Measurements from ENCODE around the gene SLC15A1.

SLC15A1 gene

DNA sequence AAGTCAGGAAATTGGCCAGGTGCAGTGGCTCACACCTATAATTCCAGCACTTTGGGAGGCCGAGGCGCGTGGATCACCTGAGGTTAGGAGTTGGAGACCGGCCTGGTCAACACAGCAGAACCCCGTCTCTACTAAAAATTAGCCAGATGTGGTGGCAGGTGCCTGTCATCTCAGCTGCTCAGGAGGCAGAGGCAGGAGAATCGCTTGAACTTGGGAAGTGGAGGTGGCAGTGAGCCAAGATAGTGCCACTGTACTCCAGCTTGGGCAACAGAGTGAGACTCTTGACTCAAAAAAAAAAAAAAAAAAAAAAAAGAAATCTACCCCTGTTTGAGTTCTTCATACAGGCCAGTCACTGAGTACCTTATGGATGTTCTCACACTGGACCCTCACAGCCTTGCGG, 42.0 kb downstream of the SLC15A1 start:
- Histone ChIP-seq H3K9me3 (ENCODE audit: control insufficient read depth, low read length) (no peaks in the 10 kb centered on the region), H3K36me3 (ENCODE audit: control insufficient read depth, insufficient read depth, low read length) (no peaks in the 10 kb centered on the region), H3K4me1 (ENCODE audit: control insufficient read depth, insufficient read depth, low read length) (no peaks in the 10 kb centered on the region)

DNA sequence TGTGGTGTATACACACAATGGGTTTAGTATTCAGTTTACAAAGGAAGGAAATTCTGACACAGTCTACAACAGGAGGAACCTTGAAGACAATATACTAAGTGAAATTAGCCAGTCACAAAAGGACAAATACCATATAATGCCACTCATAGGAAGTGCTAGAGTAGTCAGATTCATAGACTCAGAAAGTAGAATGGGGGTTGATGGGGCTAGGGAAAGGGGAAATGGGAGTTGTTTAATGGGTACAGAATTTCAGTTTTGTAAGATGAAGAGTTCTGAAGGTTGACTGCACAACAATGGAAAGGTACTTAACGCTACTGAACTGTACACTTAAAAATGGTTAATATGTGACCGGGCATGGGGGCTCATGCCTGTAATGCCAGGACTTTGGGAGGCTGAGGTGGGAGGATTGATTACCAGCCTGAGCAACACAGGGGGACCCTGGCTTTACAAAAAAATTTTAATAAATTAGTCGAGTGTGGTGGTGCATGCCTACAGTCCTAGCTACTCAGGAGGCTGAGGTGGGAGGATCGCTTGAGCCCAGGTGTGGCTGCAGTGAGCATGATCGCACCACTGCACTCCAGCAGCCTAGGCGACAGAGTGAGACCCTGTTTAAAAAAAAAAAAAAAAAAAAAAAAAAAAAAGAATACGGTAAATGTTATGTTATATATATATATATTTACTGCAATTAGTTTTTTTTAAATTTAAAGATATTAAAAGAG, 45.0 kb downstream of the SLC15A1 start:
- no peaks in the 10 kb centered on the region for H3K36me3 ChIP-seq (ENCODE audit: control insufficient read depth, insufficient read depth, low read length)
- H3K4me3 ChIP-seq (ENCODE audit: low read length) = no peak overlapping the region
- H3K9ac ChIP-seq (ENCODE audit: low read length) = no peak overlapping the region
- H3K4me1 ChIP-seq (ENCODE audit: control insufficient read depth, insufficient read depth, low read length) = no peaks in the 10 kb centered on the region
- no peaks in the 10 kb centered on the region for H3K9me3 ChIP-seq (ENCODE audit: control insufficient read depth, low read length)
- no peaks in the 10 kb centered on the region for H3K27me3 ChIP-seq (ENCODE audit: control insufficient read depth, insufficient read depth, low read length)

More for the DNA sequence above, 42.0 kb downstream of the SLC15A1 start:
- no peaks in the 10 kb centered on the region for H3K27me3 ChIP-seq (ENCODE audit: control insufficient read depth, insufficient read depth, low read length)
- H3K4me3 ChIP-seq (ENCODE audit: low read length) = no peak overlapping the region
- no peak overlapping the region for H3K9ac ChIP-seq (ENCODE audit: low read length)

DNA sequence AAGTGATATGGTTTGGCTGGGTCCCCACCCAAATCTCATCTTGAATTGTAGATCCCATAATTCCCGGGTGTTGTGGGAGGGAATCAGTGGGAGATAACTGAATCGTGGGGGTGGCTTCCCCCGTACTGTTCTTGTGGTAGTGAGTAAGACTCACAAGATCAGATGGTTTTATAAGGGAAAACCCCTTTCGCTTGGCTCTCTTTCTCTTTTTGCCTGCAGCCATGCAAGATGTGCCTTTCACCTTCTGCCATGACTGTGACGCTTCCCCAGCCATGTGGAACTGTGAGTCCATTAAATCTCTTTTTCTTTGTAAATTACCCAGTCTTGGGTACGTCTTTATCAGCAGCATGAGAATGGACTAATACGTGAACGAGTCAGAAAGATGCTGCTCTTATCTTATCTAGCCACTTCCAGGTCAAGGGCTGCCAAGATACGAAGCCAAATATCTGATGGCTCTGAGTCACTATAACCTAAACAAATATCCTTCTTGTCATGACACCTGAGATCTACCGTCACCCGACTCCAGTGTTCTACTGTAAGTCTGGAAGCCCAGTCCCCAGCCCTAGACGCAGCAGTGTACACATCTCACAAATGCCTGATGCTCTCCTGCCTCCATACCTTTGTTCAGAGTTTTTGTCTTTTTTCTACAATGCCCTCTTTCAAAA, 45.9 kb downstream of the SLC15A1 start:
- Histone ChIP-seq H3K9ac (ENCODE audit: low read length) (no peak overlapping the region), H3K4me1 (ENCODE audit: control insufficient read depth, insufficient read depth, low read length) (no peaks in the 10 kb centered on the region), H3K4me3 (ENCODE audit: low read length) (no peak overlapping the region), H3K27me3 (ENCODE audit: control insufficient read depth, insufficient read depth, low read length) (no peaks in the 10 kb centered on the region), H3K9me3 (ENCODE audit: control insufficient read depth, low read length) (no peaks in the 10 kb centered on the region), H3K36me3 (ENCODE audit: control insufficient read depth, insufficient read depth, low read length) (no peaks in the 10 kb centered on the region)

DNA sequence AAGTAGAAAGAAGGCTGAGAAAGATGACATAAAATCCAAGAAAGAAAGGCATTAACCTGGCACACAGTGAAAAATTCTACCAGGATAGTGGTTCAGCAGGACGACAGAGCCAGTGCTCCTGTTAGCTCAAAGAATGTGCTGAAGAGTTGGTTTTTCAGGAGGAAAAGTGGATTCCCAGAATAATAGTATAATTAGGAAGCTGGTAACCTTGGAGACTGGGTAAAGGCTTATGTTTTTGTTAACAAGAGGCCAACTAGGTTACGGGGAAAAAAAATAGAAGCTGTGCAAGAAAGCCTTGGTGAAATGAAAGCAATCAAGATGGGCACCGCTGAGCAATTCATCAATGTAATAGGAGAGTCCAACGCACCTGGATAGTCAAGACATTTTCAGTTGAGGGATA, 54.7 kb downstream of the SLC15A1 start:
- no peak overlapping the region for H3K9ac ChIP-seq (ENCODE audit: low read length)
- H3K36me3 ChIP-seq (ENCODE audit: control insufficient read depth, insufficient read depth, low read length) = no peaks in the 10 kb centered on the region
- no peaks in the 10 kb centered on the region for H3K27me3 ChIP-seq (ENCODE audit: control insufficient read depth, insufficient read depth, low read length)
- H3K9me3 ChIP-seq (ENCODE audit: control insufficient read depth, low read length) = no peaks in the 10 kb centered on the region
- H3K4me1 ChIP-seq (ENCODE audit: control insufficient read depth, insufficient read depth, low read length) = no peaks in the 10 kb centered on the region
- no peak overlapping the region for H3K4me3 ChIP-seq (ENCODE audit: low read length)

DNA sequence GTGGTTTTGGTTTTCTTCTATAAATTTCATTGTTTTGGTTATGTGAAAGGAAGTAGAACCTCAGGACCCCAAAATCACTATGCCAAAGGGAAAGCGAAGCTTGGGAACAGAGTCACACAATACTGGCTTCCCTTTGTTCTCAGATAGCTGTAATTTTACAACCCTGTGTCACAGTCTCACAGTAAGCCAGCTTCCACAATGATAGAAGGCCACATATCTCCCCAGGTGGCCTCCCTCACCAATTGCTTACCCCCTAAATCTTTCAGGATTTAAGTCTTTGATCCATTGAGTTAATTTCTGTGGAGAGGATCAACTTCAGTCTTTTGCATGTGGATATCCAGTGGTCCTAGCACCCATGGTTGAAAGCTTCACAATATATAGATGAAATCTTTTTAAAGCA, 58.7 kb downstream of the SLC15A1 start:
- H3K27me3 ChIP-seq (ENCODE audit: control insufficient read depth, insufficient read depth, low read length) = no peaks in the 10 kb centered on the region
- no peak overlapping the region for H3K4me3 ChIP-seq (ENCODE audit: low read length)
- no peak overlapping the region for H3K9ac ChIP-seq (ENCODE audit: low read length)
- H3K36me3 ChIP-seq (ENCODE audit: control insufficient read depth, insufficient read depth, low read length) = no peaks in the 10 kb centered on the region
- no peaks in the 10 kb centered on the region for H3K9me3 ChIP-seq (ENCODE audit: control insufficient read depth, low read length)
- H3K4me1 ChIP-seq (ENCODE audit: control insufficient read depth, insufficient read depth, low read length) = no peaks in the 10 kb centered on the region

DNA sequence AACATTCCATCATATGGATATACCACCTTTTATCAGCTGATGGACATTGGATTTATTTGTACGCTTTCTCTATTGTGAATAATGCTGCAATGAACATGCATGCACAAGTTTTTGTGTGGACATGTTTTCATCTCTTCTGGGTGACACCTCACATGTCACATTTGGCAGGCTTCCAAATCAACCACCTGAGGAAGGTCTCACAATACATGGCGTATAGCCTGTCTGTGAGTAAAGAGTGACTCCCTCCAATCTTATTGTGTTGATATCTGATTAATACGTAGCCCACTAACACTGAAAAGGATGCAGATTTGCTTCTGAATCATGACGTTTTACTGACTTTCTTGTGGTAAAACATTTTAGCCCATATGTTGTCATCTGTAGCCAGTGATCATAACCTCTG, 61.1 kb downstream of the SLC15A1 start:
- H3K36me3 ChIP-seq (ENCODE audit: control insufficient read depth, insufficient read depth, low read length) = no peaks in the 10 kb centered on the region
- H3K9me3 ChIP-seq (ENCODE audit: control insufficient read depth, low read length) = no peaks in the 10 kb centered on the region

DNA sequence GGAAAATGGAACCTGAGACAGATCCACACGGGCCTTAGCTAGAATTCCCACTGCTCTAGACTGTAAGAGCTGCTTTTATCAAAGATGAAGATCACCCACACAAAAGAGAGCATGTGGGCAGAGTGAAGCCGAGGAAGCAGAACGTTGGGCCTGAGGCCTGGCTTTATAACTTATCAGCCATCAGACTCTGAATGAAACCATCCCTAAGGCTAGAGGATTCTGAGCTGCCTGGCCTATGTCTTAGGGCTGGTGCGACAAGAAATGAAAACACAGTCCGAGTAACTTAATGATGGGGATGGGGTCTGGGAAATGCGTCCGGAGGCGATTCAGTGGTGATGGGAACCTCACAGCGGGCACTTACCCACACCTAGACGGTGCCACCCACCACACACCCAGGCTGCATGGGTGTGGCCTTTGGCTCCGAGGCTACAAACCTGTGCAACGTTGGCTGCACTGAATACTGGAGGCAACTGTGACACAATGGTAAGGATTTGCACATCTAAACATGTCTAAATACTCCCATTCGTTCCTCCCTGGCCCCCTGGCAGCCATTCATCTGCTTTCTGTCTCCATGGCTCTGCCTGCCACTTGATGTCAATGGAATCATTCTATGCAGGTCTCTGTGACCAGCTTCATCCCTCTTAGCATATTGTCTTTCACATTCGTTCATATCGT, 62.0 kb downstream of the SLC15A1 start:
- no peak overlapping the region for H3K4me3 ChIP-seq (ENCODE audit: low read length)
- H3K36me3 ChIP-seq (ENCODE audit: control insufficient read depth, insufficient read depth, low read length) = no peaks in the 10 kb centered on the region
- H3K9me3 ChIP-seq (ENCODE audit: control insufficient read depth, low read length) = no peaks in the 10 kb centered on the region
- no peak overlapping the region for H3K9ac ChIP-seq (ENCODE audit: low read length)
- H3K4me1 ChIP-seq (ENCODE audit: control insufficient read depth, insufficient read depth, low read length) = no peaks in the 10 kb centered on the region
- no peaks in the 10 kb centered on the region for H3K27me3 ChIP-seq (ENCODE audit: control insufficient read depth, insufficient read depth, low read length)

More for the DNA sequence above, 61.1 kb downstream of the SLC15A1 start:
- Histone ChIP-seq H3K4me3 (ENCODE audit: low read length) (no peak overlapping the region), H3K4me1 (ENCODE audit: control insufficient read depth, insufficient read depth, low read length) (no peaks in the 10 kb centered on the region), H3K9ac (ENCODE audit: low read length) (no peak overlapping the region), H3K27me3 (ENCODE audit: control insufficient read depth, insufficient read depth, low read length) (no peaks in the 10 kb centered on the region)

DNA sequence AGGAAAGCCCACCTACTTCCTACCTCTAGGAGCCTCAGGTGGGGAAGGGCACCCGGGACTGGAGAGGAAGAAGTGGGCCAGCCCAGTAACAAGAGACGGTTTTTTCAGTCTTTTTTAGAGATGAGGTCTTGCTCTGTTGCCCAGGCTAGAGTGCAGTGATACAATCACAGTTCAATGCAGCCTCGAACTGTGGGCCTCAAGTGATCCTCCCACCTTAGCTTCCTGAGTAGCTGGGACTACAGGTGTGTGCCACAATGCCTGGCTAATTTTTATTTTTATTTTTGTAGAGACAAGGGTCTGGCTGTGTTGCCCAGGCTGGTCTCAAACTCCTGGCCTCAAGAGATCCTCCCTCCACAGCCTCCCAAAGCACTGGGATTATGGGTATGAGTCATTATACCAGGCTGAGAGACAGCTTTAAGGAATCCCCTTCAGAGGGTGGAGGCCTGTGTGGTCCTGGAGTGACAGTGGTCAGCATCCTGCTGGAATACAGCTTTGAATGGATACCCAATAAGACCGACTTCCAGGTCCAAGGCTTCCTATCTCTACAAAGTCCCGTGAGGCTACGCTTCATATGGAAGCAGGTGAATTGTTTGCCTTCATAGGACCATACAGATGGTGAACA, 63.0 kb downstream of the SLC15A1 start:
- Histone ChIP-seq H3K9me3 (ENCODE audit: control insufficient read depth, low read length) (no peaks in the 10 kb centered on the region), H3K4me3 (ENCODE audit: low read length) (no peak overlapping the region), H3K27me3 (ENCODE audit: control insufficient read depth, insufficient read depth, low read length) (no peaks in the 10 kb centered on the region), H3K36me3 (ENCODE audit: control insufficient read depth, insufficient read depth, low read length) (no peaks in the 10 kb centered on the region), H3K4me1 (ENCODE audit: control insufficient read depth, insufficient read depth, low read length) (no peaks in the 10 kb centered on the region), H3K9ac (ENCODE audit: low read length) (no peak overlapping the region)

DNA sequence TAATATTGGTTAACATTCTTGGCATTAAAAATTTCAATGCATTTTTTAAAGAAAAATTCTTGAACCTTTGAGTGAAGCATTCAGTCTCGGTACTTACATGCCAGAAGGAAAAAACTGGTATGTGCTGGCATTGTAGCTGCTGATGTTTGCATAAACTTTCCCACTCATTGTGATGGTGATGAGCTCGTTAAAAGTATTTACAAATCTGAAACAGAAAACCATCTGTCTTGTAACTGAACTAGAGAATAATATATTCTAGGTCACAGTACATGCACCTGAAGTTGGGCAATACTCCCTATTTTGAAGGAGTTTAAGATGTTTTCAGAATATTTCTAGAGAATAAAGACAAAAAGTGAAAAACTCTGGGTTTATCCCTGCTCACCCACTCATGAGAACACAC, 64.1 kb downstream of the SLC15A1 start:
- Histone ChIP-seq H3K4me3 (ENCODE audit: low read length) (no peak overlapping the region), H3K36me3 (ENCODE audit: control insufficient read depth, insufficient read depth, low read length) (no peaks in the 10 kb centered on the region), H3K9me3 (ENCODE audit: control insufficient read depth, low read length) (no peaks in the 10 kb centered on the region), H3K4me1 (ENCODE audit: control insufficient read depth, insufficient read depth, low read length) (no peaks in the 10 kb centered on the region), H3K27me3 (ENCODE audit: control insufficient read depth, insufficient read depth, low read length) (no peaks in the 10 kb centered on the region), H3K9ac (ENCODE audit: low read length) (no peak overlapping the region)

DNA sequence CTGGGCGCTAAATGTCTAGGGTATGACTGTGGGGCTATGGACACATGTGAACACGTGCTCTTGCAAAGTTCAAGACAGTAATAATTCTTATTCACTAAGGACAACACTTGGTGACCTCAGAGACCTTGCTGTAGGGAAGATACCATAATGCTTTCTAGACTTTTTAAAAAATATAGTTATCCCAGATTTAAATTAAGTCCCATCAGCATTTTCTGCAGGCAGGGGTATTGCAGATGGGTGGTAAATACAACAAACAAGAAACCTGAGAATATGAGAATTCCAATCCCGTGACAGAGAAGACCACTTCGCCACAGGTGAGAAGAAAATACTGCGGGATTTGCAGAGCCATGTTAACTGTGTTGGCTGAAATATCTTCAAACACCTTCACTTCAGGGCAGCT, 65.2 kb downstream of the SLC15A1 start:
- H3K27me3 ChIP-seq (ENCODE audit: control insufficient read depth, insufficient read depth, low read length) = no peaks in the 10 kb centered on the region
- no peak overlapping the region for H3K9ac ChIP-seq (ENCODE audit: low read length)
- no peaks in the 10 kb centered on the region for H3K9me3 ChIP-seq (ENCODE audit: control insufficient read depth, low read length)
- no peak overlapping the region for H3K4me3 ChIP-seq (ENCODE audit: low read length)
- no peaks in the 10 kb centered on the region for H3K4me1 ChIP-seq (ENCODE audit: control insufficient read depth, insufficient read depth, low read length)
- no peaks in the 10 kb centered on the region for H3K36me3 ChIP-seq (ENCODE audit: control insufficient read depth, insufficient read depth, low read length)

DNA sequence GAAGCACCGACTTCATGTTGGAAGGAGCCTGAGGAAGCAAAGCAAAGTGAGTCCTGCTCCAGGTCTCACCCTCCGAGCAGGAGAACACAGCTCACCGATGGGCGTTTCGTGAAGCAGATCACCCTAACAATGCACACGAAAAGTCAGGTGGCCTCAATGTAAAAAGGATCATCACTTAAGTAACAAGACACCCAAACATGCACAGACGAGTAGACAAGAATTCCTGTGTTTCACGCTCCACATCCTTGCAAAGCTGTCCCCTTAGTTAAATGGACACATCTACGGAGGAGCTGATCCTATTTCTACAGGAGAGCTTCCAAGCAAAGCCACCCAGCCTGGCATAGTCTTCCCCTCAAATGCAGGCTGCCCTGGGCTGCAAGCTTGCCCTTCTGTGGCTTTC, 66.2 kb downstream of the SLC15A1 start:
- Histone ChIP-seq H3K4me3 (ENCODE audit: low read length) (no peak overlapping the region), H3K9ac (ENCODE audit: low read length) (no peak overlapping the region), H3K36me3 (ENCODE audit: control insufficient read depth, insufficient read depth, low read length) (no peaks in the 10 kb centered on the region), H3K9me3 (ENCODE audit: control insufficient read depth, low read length) (no peaks in the 10 kb centered on the region), H3K27me3 (ENCODE audit: control insufficient read depth, insufficient read depth, low read length) (no peaks in the 10 kb centered on the region), H3K4me1 (ENCODE audit: control insufficient read depth, insufficient read depth, low read length) (no peaks in the 10 kb centered on the region)

DNA sequence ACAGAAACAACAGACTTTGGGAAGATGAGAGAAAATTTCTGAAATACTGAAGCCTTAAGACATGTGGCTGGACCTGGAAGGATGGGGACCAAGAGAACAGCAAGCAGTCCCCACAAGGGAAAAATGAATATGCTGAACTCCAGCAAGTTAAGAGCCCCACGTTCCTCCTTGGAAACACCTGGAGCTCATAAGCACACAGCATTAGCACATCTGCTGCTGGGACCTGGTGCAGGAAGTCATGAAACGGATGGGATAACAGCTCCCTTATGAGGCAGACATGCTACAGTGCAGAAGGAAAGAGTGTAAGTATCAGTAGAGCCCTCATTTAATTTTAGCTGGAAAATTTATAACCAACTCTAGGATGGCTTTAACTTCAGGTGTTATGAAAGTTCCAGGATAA, 67.3 kb downstream of the SLC15A1 start:
- H3K27me3 ChIP-seq (ENCODE audit: control insufficient read depth, insufficient read depth, low read length) = no peaks in the 10 kb centered on the region
- no peaks in the 10 kb centered on the region for H3K4me1 ChIP-seq (ENCODE audit: control insufficient read depth, insufficient read depth, low read length)
- no peaks in the 10 kb centered on the region for H3K9me3 ChIP-seq (ENCODE audit: control insufficient read depth, low read length)
- H3K9ac ChIP-seq (ENCODE audit: low read length) = no peak overlapping the region
- H3K4me3 ChIP-seq (ENCODE audit: low read length) = no peak overlapping the region
- H3K36me3 ChIP-seq (ENCODE audit: control insufficient read depth, insufficient read depth, low read length) = no peaks in the 10 kb centered on the region
